ENCODE data around the gene DCUN1D1.

Gene DCUN1D1

DNA sequence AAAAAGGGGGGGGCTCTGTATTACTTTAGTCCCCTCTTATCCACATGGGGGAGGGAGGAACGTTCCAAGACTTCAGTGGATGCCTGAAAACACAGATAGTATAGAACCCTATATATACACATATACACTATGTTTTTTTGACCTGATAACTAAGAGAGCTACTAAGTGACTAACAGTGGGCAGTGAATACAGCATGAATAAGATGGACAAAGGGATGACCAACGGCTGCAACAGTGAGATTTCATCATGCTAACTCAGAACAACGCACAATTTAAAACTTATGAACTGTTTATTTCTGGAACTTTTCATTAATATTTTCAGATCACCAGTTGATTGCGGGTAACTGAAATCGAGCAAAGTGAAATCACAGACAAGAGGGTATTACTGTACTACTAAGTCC lies 7.3 kb downstream of the DCUN1D1 start:
- no peak for DNase-seq (ENCODE audit: low read depth)
- no peak overlapping the region for H3K4me3 ChIP-seq (ENCODE audit: low read length)
- TF ChIP-seq, protein P1, sequence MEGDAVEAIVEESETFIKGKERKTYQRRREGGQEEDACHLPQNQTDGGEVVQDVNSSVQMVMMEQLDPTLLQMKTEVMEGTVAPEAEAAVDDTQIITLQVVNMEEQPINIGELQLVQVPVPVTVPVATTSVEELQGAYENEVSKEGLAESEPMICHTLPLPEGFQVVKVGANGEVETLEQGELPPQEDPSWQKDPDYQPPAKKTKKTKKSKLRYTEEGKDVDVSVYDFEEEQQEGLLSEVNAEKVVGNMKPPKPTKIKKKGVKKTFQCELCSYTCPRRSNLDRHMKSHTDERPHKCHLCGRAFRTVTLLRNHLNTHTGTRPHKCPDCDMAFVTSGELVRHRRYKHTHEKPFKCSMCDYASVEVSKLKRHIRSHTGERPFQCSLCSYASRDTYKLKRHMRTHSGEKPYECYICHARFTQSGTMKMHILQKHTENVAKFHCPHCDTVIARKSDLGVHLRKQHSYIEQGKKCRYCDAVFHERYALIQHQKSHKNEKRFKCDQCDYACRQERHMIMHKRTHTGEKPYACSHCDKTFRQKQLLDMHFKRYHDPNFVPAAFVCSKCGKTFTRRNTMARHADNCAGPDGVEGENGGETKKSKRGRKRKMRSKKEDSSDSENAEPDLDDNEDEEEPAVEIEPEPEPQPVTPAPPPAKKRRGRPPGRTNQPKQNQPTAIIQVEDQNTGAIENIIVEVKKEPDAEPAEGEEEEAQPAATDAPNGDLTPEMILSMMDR (conservative IDR thresholded peaks at IDR 0.05; ENCODE audit: low read depth, low read length) = no peak

DNA sequence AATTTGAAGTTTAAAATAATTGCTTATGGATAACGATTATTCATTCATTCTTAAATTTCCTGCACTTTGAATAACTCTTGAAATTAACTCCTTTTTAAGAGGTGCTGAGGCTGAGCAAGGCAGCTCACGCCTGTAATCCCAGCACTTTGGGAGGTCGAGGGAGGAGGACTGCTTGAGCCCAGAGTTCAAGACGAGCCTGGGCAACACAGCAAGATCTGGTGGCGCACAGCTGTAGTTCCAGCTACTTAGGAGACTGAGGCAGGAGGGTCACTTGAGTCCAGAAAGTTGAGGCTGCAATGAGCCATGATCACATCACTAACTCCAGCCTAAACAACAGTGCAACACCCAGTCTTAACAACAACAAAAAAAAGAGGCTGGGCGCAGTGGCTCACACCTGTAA lies 8.0 kb downstream of the DCUN1D1 start:
- no peak overlapping the region for H3K4me3 ChIP-seq (ENCODE audit: low read length)
- TF ChIP-seq, protein P1 (conservative IDR thresholded peaks at IDR 0.05; ENCODE audit: low read depth, low read length) = no peak
- no peak for DNase-seq (ENCODE audit: low read depth)

DNA sequence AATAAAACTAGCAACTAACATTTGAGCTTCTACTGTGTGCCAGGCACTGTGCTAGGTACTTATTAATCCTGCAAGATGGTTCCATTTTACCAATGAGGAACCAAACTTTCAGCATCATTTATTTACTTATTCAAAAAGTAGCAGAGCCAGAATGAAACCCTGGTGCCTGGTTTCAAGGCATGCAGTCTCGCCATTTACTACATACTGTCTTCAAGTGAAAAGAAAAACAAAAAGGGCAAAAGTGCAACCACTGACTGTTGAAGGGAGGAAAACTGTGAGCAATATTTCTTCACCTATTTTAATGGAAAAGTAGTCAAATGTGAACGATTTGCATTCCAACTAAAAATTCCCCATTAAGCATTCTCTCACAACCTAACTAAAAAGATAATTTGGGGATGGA lies 8.7 kb downstream of the DCUN1D1 start:
- H3K4me3 ChIP-seq (ENCODE audit: low read length) = no peak overlapping the region

DNA sequence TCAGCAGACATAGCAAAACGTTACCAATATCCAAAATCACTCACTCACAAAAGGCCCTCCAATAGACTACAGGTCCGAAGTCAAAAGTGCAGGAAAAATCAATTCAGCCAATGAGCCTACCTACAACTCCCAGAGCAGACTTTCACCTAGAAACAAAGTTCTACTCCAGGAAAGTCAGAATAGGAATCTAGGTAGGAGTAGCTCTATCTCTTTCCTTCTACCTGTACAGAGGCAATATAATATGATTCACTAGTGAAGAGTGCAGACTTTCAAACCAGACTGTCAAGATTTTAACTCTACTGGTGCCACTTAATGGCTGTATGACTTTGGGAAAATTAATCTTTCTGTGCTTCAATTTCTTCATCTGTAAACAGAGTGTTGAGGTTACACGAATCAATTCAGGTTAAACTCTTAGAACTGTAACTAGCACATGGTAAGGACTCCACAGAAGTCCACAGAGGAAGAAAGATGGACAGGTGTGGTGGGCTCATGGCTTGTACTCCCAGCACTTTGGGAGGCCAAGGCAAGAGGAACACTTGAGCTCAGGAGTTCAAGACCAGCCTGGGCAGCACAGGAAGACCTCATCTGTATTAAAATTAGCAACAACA lies 9.4 kb downstream of the DCUN1D1 start:
- TF ChIP-seq, protein P1 (conservative IDR thresholded peaks at IDR 0.05; ENCODE audit: low read depth, low read length) = no peak
- H3K4me3 ChIP-seq (ENCODE audit: low read length) = no peak overlapping the region
- no peak for DNase-seq (ENCODE audit: low read depth)

More for the DNA sequence above, 8.7 kb downstream of the DCUN1D1 start:
- DNase-seq (ENCODE audit: low read depth) = no peak
- TF ChIP-seq, protein P1 (conservative IDR thresholded peaks at IDR 0.05; ENCODE audit: low read depth, low read length) = no peak

DNA sequence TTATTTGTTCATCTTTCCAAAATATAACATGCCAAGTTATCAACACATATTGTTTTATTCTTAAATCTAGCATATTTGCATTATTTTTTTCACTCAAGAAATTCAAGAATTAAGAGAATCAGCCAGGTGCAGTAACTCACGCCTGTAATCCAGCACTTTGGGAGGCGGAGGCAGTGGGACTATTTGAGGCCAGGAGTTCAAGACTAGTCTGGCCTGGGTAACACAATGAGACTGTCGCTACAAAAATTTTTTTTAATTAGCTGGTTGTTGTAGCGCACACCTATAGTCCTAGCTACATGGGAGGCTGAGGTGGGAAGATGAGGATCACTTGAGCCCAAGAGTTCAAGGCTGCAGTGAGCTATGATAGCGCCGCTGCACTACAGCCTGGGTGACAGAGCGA lies 10.5 kb downstream of the DCUN1D1 start:
- TF ChIP-seq, protein P1 (conservative IDR thresholded peaks at IDR 0.05; ENCODE audit: low read depth, low read length) = no peak
- no peak overlapping the region for H3K4me3 ChIP-seq (ENCODE audit: low read length)
- no peak for DNase-seq (ENCODE audit: low read depth)

DNA sequence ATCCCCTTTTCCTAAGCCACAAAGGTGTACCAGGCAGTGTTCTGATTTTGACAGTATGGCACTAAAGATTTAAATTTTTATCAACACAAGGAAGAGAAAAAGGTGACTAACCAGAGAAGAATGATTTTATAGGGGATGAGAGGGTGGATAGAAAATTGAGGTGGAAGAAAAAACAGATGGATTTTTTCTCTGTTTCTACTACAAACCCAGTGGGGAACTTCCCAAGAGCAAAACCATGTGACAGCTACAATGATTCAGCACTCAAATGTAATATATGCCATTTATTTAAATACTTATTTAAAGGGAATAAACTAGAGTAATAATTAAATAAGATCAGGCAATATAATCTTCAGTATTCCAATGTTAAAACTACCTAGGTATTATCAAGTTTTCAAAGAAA lies 11.1 kb downstream of the DCUN1D1 start:
- TF ChIP-seq, protein P1 (conservative IDR thresholded peaks at IDR 0.05; ENCODE audit: low read depth, low read length) = no peak
- H3K4me3 ChIP-seq (ENCODE audit: low read length) = no peak overlapping the region
- no peak for DNase-seq (ENCODE audit: low read depth)
